ENCODE results near the gene ZFP69B. TPM values are rescaled to one million over a fixed set of nuclear protein-coding genes. Genes with fewer than 3 reads are reported as not detected.

Gene ZFP69B
- total and polyA plus RNA-seq, 10 of the 15 experiments (the other 5 are each of a cell fraction or from before 2014, with no cell fraction given), result 1.3 to 5.7 (median 3.4) TPM

GRCh38 chr1:40422630-40423263, 27.5 kb upstream of the ZFP69B start:
- H4K20me1 ChIP-seq (ENCODE audit: control insufficient read depth, insufficient read depth), result 0 out of 2 replicates have a peak, but pooled peaks cover 3% of the 10 kb centered on the region
- FAIRE-seq, result no peak
- no peak for ATAC-seq
- H3K4me2 ChIP-seq (ENCODE audit: control insufficient read depth, insufficient read depth), result no peak overlapping the region
- WGBS (ENCODE audit: insufficient coverage, insufficient replicate concordance, low lambda C conversion rate, missing lambda C conversion rate), result 93% methylated on average over 11 of the region's 11 CpGs
- ChIA-PET CTCF (interaction anchor here (1.1 kb wide), 1 partner anchor 279 kb away, joined by 4 read pairs; no protein-coding TSS in a partner anchor), RAD21 (ENCODE audit: unreplicated experiment) (no interaction called here), POLR2A (no interaction called here), SMC1A (ENCODE audit: uncharacterized antibody, unreplicated experiment) (interaction anchor here (0.6 to 1.7 kb wide), 2 partner anchors 84 to 427 kb away, joined by 3 to 4 read pairs; no protein-coding TSS in a partner anchor)
- H2AFZ ChIP-seq (ENCODE audit: control insufficient read depth, low read depth, low read length), result no peak overlapping the region
- peaks cover 10 to 24% of the 10 kb centered on the region in 2 experiments for H3K36me3 ChIP-seq (ENCODE audit: control insufficient read depth in 2 of 2, insufficient read depth in 2 of 2, low read length in 1 of 2)
- in situ Hi-C loops (cut with MboI), result no loop called here
- no peak for TF ChIP-seq TCF12 (IDR thresholded peaks at IDR 0.05; ENCODE audit: low read depth, low read length)
- TF ChIP-seq SMAD5 (IDR thresholded peaks at IDR 0.05; ENCODE audit: low read depth), result no peak
- no peak for TF ChIP-seq BACH1 (IDR thresholded peaks at IDR 0.05; ENCODE audit: borderline replicate concordance)
- TF ChIP-seq HDAC6 (IDR thresholded peaks at IDR 0.05; ENCODE audit: unreplicated experiment), result no peak
- TF ChIP-seq PAX5 (IDR thresholded peaks at IDR 0.05; ENCODE audit: borderline replicate concordance, low read depth, low read length), result no peak
- no peak for TF ChIP-seq CREB1 (IDR thresholded peaks at IDR 0.05; ENCODE audit: low read depth)
- no peak for TF ChIP-seq GATAD2B (conservative IDR thresholded peaks at IDR 0.05; ENCODE audit: low read depth)
- no peak for TF ChIP-seq KLF5 (IDR thresholded peaks at IDR 0.05; ENCODE audit: partially characterized antibody)
- H3K27me3 ChIP-seq (replicated peaks in 1 of 2; ENCODE audit: control insufficient read depth in 2 of 2, insufficient read depth in 2 of 2, low read length in 1 of 2), result no peaks in the 10 kb centered on the region
- TSS peak; percentile 58 for BruUV-seq (replicated peaks)
- H3K9me3 ChIP-seq (replicated peaks; ENCODE audit: control insufficient read depth, insufficient read depth, low read length), result no peaks in the 10 kb centered on the region; the same call in 2 of the 3 replicates
- DNase-seq (ENCODE audit: low read depth, low spot score), result no peak
- intact Hi-C loops (cut with micrococcal nuclease; ENCODE audit: unreplicated experiment), result no loop called here
- H3K4me1 ChIP-seq (ENCODE audit: control insufficient read depth, insufficient read depth, low read length), result no peaks in the 10 kb centered on the region; the same call in 1 of the 2 replicates
- H3K27ac ChIP-seq (ENCODE audit: control insufficient read depth, insufficient read depth), result no peak overlapping the region
- H3K79me2 ChIP-seq (ENCODE audit: control insufficient read depth, insufficient read depth, low read length), result no peaks in the 10 kb centered on the region
- no peak overlapping the region for H3K9ac ChIP-seq (ENCODE audit: control insufficient read depth, insufficient read depth, low read length)
- no peak overlapping the region for H3K4me3 ChIP-seq

Measured in GM12878 (cell line).